Lung (tissue), 12 donors: ENCODE measurements around the gene RILP. TPM values are rescaled to one million over a fixed set of nuclear protein-coding genes. Genes with fewer than 3 reads are reported as not detected.

ENCODE experiments used
- ATAC-seq: fragments of 200-7000 bp; cut with Tn5 transposase; one replicate; pipeline ENCODE4 v1.9.1; 2020; ENCODE audit warnings: moderate number of reproducible peaks; ENCODE audit not compliant: insufficient read depth, low FRiP score
- DNase-seq, 3 donors: peaks; one replicate each; pipeline ENCODE4 v3.0.0-alpha.2; 2013 to 2017
- H3K27ac ChIP-seq, 2 donors: one replicate each; pipeline ENCODE4 v1.5.1; 2013; ENCODE audit warnings: mild to moderate bottlenecking in 2 of 2, moderate library complexity in 2 of 2, control low read depth in 1 of 2, inconsistent platforms in 1 of 2, low read depth in 1 of 2, low read length in 1 of 2
- H3K27me3 ChIP-seq, 3 donors: one replicate each; pipeline ENCODE4 v1.5.1; 2013; ENCODE audit warnings: low read length in 2 of 3; ENCODE audit not compliant: control insufficient read depth in 3 of 3, insufficient read depth in 3 of 3
- H3K36me3 ChIP-seq, 4 donors: one replicate each; pipeline ENCODE4 v1.5.1; 2013; ENCODE audit warnings: low read length in 4 of 4, mild to moderate bottlenecking in 1 of 4, moderate library complexity in 1 of 4; ENCODE audit not compliant: control insufficient read depth in 4 of 4, insufficient read depth in 4 of 4
- H3K4me1 ChIP-seq, 5 donors: one replicate each; pipeline ENCODE4 v1.5.1; 2013; ENCODE audit warnings: low read length in 5 of 5, mild to moderate bottlenecking in 2 of 5, moderate library complexity in 1 of 5; ENCODE audit not compliant: control insufficient read depth in 5 of 5, insufficient read depth in 5 of 5
- H3K4me3 ChIP-seq: one replicate; pipeline ENCODE4 v1.5.1; 2013; ENCODE audit warnings: mild to moderate bottlenecking, control low read depth, moderate library complexity
- H3K9ac ChIP-seq, 2 donors: one replicate each; pipeline ENCODE4 v1.5.1; 2013; ENCODE audit warnings: low read length in 2 of 2, control low read depth in 1 of 2; ENCODE audit not compliant: insufficient read depth in 1 of 2
- H3K9me3 ChIP-seq, 4 donors: one replicate each; pipeline ENCODE4 v1.5.1; 2013; ENCODE audit warnings: low read length in 3 of 4, mild to moderate bottlenecking in 1 of 4, moderate library complexity in 1 of 4; ENCODE audit not compliant: control insufficient read depth in 4 of 4, insufficient read depth in 3 of 4
- whole genome bisulfite sequencing, 2 donors: extraction: QIAGEN DNeasy Blood & Tissue Kit; methylation state at CpG; one replicate each; pipeline ENCODE4 v1.1.7; 2013; 5-methylcytosine and 5-hydroxymethylcytosine counted together
- polyA plus RNA-seq, 2 donors: library from polyadenylated mRNA; stranded (reverse); fragments of 200-250 nt; gene quantifications; one replicate each; pipeline ENCODE4 v1.2.1, GENCODE V29; 2013
- total RNA-seq, 2 donors: library from RNA; depleted of rRNA in 1 of 2; stranded (reverse); fragments of >200 nt in 1 of 2; gene quantifications; one replicate each; pipeline ENCODE4 v1.2.1, GENCODE V29; 2014 to 2021
- TF ChIP-seq, protein P1 (sequence below): IDR thresholded peaks from 2 replicates; pipeline ENCODE4 v1.5.1; 2012; ENCODE audit warnings: mild to moderate bottlenecking; ENCODE audit errors: control extremely low read depth, extremely low read depth
- donor health status: control.
- donor health status: control.
- donor health status: Bipolar disorder and iron deficiency.
- donor health status: healthy.
- donor health status: DM: yes; HTN: yes; CAD: no.

RILP gene
- total and polyA plus RNA-seq, 4 donors, result 23.1 to 46.3 (median 32.4) TPM

DNA sequence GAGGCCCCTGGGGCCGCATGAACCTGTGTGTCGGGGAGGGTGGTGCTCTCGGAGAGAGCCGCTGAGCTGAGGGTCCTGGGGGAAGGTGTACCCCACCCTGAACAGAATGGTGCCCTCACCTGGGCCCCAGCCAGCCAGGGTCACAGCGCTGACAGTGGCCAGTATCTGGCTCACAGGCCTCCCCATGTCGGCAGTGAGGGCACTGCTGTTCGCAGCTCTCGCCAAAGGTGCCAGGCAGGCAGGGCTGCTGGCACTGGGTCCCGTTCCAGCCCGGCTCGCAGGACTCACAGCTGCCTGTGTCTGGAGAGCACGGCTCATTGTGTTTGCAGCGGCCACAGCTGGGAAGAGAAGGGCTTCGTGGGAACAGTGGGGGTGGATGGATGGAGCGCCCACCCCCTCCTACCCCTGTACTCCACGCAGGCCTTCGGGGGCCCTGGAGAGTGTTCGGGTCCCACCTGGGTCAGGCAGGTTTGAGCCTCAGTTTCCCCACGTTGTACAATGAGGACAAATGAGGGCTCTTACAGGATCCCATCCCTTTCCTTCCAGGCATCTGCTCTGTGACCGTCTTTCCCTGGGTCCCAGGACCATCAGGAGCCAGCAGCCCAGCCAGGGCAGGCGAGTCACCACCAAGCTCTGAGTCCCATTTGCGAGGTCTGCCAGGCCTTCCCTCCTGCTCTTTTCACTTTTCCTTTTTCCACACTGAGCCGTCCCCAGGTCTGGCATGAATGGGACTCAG lies 9.2 kb downstream of the RILP start:
- Histone ChIP-seq H3K4me1 (peaks cover 0 to 22% (median 3%) of the 10 kb centered on the region in 5 donors), H3K4me3 (no peak overlapping the region), H3K36me3 (peaks cover 0 to 23% (median 0%) of the 10 kb centered on the region in 4 donors), H3K27me3 (no peaks in the 10 kb centered on the region), H3K9me3 (no peaks in the 10 kb centered on the region), H3K9ac (no peak overlapping the region), H3K27ac (peak overlapping the region in 1 of 2 donors; percentile 1)
- ATAC-seq, result no peak
- no peak for DNase-seq
- 75 to 89% methylated on average over 23 of the region's 23 CpGs for WGBS, 2 donors
- TF ChIP-seq, protein P1, sequence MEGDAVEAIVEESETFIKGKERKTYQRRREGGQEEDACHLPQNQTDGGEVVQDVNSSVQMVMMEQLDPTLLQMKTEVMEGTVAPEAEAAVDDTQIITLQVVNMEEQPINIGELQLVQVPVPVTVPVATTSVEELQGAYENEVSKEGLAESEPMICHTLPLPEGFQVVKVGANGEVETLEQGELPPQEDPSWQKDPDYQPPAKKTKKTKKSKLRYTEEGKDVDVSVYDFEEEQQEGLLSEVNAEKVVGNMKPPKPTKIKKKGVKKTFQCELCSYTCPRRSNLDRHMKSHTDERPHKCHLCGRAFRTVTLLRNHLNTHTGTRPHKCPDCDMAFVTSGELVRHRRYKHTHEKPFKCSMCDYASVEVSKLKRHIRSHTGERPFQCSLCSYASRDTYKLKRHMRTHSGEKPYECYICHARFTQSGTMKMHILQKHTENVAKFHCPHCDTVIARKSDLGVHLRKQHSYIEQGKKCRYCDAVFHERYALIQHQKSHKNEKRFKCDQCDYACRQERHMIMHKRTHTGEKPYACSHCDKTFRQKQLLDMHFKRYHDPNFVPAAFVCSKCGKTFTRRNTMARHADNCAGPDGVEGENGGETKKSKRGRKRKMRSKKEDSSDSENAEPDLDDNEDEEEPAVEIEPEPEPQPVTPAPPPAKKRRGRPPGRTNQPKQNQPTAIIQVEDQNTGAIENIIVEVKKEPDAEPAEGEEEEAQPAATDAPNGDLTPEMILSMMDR, result no peak

DNA sequence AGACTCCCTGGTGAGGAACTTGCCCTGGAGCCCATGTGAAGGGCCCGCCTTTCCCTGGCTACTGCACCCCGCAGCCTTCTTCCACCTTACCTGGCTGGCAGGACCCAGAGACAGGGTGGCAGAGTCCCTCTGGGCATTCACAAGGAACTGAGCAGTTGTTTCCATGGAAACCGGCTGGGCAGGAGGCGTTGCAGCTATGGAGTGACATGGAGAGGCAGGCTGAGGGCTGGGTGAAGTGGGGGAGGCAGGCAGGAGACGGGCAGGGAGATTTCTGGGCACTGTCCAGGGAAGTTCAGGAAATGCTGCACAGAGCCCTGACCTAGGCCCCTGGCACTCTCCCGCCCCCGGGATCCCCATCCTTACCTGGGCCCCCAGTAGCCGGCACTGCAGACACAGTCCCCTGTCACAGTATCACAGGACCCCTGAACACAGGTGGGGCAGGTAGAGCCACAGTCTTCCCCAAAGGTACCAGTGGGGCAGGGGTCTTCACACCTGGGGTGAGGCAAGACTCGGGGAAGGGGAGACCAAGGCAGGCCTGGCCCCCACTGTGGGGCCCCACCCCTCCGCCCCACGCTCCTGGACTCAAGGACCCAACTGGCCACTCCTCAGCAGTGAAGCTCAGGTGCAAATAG lies 10.0 kb downstream of the RILP start:
- Histone ChIP-seq H3K9ac (no peak overlapping the region), H3K4me3 (no peak overlapping the region), H3K27ac (peak overlapping the region in 1 of 2 donors; percentile 1), H3K36me3 (peaks cover 0 to 31% (median 0%) of the 10 kb centered on the region in 4 donors), H3K4me1 (peaks cover 0 to 17% (median 3%) of the 10 kb centered on the region in 5 donors), H3K27me3 (no peaks in the 10 kb centered on the region), H3K9me3 (no peaks in the 10 kb centered on the region)
- peak in 2 of 3 donors; percentile 42 to 65 for DNase-seq
- TF ChIP-seq, protein P1, result no peak
- WGBS, 2 donors, result 62 to 81% methylated on average over 11 of the region's 11 CpGs
- ATAC-seq, result no peak

- peak overlapping the region in 1 of 2 donors; percentile 26 for H3K27ac ChIP-seq
- no peaks in the 10 kb centered on the region for H3K9me3 ChIP-seq
- no peak overlapping the region for H3K9ac ChIP-seq
- peaks cover 0 to 31% (median 1%) of the 10 kb centered on the region in 4 donors for H3K36me3 ChIP-seq
- H3K4me1 ChIP-seq, result peaks cover 0 to 8% (median 3%) of the 10 kb centered on the region in 5 donors
- H3K4me3 ChIP-seq, result no peak overlapping the region
- DNase-seq, result no peak
- no peaks in the 10 kb centered on the region for H3K27me3 ChIP-seq
- WGBS, 2 donors, result 76 to 78% methylated on average over 19 of the region's 19 CpGs
- no peak for ATAC-seq
- TF ChIP-seq, protein P1, result no peak
Observed at GRCh38 chr17:1638624-1639300, 10.9 kb downstream of the RILP start.
